HG03103 (cell line): ENCODE measurements around the gene INTS6L.
"Not testable (repeated sequence)": the region's sequence is repeated elsewhere in the genome, so short reads cannot be mapped to it uniquely, and the experiment has no call there.

Source experiments
- ATAC-seq: cut with Tn5 transposase; IDR thresholded peaks from one replicate; pipeline ENCODE4 v1.9.1; 2021; ENCODE audit warnings: low read depth; ENCODE audit not compliant: unreplicated experiment

Gene INTS6L

GRCh38 chrX:135594049-135594448, 73.6 kb downstream of the INTS6L start:
- not testable (repeated sequence) for ATAC-seq

DNA sequence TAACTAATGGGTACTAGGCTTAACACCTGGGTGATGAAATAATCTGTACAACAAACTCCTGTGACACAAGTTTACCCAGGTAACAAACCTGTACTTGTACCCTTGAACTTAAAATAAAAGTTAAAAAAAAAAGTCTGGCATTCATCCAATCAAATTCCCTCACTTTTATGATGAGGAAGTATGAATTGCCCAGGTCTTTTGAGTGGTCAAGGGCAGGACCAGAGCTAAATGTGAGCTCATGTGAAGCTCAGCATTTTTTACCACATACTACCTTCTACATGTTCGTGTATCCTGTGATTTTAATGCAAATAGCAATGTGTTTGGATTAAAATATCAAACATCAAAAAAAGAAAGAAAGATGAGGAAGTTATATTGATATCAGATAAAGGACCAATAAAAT, 74.0 kb downstream of the INTS6L start:
- not testable (repeated sequence) for ATAC-seq

GRCh38 chrX:135595543-135595942, 75.1 kb downstream of the INTS6L start:
- ATAC-seq: no peak

GRCh38 chrX:135596495-135596894, 76.0 kb downstream of the INTS6L start:
- ATAC-seq: no peak

- ATAC-seq: no peak
These were observed 85.4 kb downstream of the INTS6L start for GRCh38 chrX:135605906-135606305.

DNA sequence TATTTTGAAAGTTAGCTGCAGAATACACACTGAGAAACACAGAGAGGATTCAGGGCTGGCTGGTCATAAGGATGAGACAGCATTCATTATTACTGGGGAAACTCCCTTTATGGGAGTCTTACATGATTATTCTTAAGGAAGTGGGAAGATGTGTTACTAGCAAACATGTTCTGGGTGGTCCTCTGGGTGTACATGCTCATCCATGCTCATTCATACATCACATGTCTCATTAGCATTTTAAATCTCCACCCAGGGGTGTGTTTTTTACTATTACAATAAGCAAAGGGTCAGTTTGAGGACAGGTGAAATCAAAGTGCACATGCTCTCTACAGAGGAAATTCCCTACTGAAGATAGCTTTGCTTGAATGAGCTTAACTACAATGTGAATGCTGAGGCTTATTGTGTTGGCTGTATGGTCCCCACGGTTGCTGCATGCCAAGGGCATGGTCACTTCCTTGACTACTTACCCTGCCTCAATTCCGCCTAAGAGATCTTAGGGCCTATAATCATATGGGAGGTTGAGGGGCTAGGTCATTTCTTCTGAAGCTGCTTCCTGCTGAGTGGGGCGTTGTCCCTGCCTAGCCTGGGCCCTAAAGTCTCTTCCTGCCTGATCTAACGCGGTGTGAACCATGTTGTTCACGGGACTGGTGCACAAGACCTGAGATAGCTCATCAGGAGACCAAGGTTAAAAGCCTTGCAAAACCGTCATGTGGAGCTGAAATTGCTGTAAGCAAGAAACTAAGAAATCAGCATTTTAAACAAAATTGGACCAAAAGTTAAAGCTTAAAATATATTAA, 104.1 kb downstream of the INTS6L start:
- not testable (repeated sequence) for ATAC-seq

DNA sequence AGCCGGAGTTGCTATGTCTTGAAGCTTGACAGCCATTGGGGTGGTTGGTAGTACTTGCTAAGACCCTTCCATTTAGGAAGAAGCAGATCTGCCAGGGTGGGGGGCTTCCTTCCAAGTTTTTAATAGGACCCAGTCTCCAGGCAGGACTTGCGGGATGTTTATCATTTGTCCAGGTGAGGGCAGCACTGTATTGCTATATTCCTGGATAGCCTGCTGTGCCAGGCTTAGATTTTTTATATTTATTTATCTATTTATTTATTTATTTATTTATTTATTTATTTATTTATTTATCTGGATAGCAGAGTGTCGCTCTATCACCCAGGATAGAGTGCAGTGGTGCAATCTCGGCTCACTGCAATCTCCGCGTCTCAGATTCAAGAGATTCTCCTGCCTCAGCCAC, 105.5 kb downstream of the INTS6L start:
- no peak for ATAC-seq

DNA sequence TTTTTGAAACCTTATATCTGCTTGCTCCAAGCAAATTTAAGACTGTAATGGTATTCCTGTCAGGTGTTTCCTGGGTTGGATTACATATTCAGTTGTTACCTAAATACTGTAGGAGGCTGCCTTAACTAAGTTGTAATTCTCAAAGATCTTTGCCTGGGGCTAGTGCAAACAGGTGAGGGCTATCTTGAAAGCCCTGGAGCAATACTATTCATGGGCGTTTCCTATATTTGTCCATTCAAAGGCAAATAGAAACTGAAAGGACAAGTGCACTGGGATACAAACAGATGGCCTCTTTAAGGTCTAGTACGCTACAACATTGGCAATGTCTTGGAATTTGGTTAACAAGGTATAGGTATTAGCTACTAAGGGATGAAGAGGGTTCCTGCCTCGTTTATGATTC, 108.9 kb downstream of the INTS6L start:
- ATAC-seq: no peak
